Neutrophil (primary cell): ENCODE data around the gene RSAD1.
A peak's percentile ranks its signal among the peaks of the same experiment; 100 is the strongest.

ENCODE experiments used
- H3K27ac ChIP-seq: fragments of 200-600 bp; sonication (generic); 2 replicates; pipeline ENCODE4 v1.5.1; 2016; ENCODE audit warnings: mild to moderate bottlenecking, moderate library complexity
- H3K27me3 ChIP-seq: fragments of 200-600 bp; sonication (generic); 2 replicates; pipeline ENCODE4 v1.6.0; 2016; ENCODE audit warnings: mild to moderate bottlenecking
- H3K36me3 ChIP-seq: fragments of 200-600 bp; sonication (generic); 2 replicates; pipeline ENCODE4 v1.5.1; 2017
- H3K4me1 ChIP-seq, 2 experiments: fragments of 200-600 bp in 1 of 2; sonication (generic) in 1 of 2; 1 replicate in 1 of 2; 2 replicates in 1 of 2; pipeline versions ENCODE4 v1.5.1 to v1.6.1; 2013 to 2016; ENCODE audit warnings: low read depth in 1 of 2, low read length in 1 of 2, mild to moderate bottlenecking in 1 of 2, moderate library complexity in 1 of 2; ENCODE audit not compliant: control insufficient read depth in 1 of 2, insufficient read depth in 1 of 2
- H3K4me3 ChIP-seq, 2 experiments: fragments of 200-600 bp in 1 of 2; sonication (generic) in 1 of 2; 1 replicate in 1 of 2; 2 replicates in 1 of 2; pipeline ENCODE4 v1.5.1; 2013 to 2016; ENCODE audit warnings: low read depth in 1 of 2, low read length in 1 of 2, mild to moderate bottlenecking in 1 of 2, moderate library complexity in 1 of 2
- H3K9me3 ChIP-seq: fragments of 200-600 bp; sonication (generic); 2 replicates; pipeline ENCODE4 v1.5.1; 2016
- TF ChIP-seq, protein P1 (sequence below): fragments of 200-600 bp; sonication (generic); IDR thresholded peaks from 2 replicates; pipeline ENCODE4 v1.5.1; 2016; ENCODE audit warnings: antibody characterized with exemption

Gene RSAD1

DNA sequence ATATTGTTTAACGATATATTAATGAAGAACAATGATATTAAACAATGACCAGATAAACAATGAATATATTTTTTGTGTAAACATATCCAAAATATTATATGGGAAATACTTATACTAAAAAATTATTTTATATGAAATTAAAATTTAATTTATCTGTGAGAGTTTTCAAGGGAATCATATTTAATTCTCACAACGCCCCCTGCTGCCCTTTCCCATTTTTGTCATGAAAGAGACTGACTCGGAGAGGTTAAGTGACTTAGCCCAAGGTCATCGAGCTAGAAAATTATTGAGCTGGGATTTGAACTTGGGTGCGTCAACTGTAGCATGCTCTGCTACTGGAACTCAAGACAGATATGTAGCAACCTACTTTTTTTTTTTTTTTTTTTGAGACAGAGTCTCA lies 22.4 kb downstream of the RSAD1 start:
- Histone ChIP-seq H3K4me3 (no peak overlapping the region), H3K27ac (no peak overlapping the region)
- TF ChIP-seq, protein P1, sequence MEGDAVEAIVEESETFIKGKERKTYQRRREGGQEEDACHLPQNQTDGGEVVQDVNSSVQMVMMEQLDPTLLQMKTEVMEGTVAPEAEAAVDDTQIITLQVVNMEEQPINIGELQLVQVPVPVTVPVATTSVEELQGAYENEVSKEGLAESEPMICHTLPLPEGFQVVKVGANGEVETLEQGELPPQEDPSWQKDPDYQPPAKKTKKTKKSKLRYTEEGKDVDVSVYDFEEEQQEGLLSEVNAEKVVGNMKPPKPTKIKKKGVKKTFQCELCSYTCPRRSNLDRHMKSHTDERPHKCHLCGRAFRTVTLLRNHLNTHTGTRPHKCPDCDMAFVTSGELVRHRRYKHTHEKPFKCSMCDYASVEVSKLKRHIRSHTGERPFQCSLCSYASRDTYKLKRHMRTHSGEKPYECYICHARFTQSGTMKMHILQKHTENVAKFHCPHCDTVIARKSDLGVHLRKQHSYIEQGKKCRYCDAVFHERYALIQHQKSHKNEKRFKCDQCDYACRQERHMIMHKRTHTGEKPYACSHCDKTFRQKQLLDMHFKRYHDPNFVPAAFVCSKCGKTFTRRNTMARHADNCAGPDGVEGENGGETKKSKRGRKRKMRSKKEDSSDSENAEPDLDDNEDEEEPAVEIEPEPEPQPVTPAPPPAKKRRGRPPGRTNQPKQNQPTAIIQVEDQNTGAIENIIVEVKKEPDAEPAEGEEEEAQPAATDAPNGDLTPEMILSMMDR = no peak

DNA sequence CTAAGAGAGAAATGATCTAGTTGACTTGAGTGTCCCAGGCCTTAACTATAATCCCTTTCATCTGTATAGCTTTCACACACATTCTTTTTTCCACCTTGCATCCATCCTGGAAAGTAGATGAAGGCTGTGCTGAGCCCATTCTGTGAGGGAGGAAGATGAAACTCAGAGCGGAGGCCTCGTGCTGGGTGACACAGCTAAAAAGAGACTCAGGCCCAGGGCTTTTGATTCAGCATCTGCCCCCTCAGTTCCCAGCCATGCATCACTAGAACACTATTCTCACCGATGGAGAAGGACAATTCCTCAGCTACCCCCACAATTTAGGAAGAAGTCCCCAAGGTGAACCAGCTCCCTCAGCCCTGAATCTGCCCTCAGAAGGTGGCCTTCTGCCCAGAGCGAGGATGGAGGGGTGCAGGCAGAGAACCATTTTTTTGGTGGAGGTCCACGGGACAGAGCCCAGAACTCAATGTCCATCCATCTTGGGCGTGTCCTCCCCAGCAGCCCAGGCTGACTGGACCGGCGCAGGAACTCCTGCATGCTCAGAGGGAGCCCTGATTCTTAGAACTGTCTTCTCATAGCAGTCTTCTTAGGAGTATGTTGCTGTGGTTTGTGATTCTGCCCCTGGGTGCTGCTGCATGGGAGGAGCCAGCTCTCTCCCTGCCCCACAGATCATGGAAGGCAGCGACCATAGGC lies 23.8 kb downstream of the RSAD1 start:
- Histone ChIP-seq H3K27ac (no peak overlapping the region), H3K4me1 (peaks cover 0 to 6% of the 10 kb centered on the region in 2 experiments), H3K36me3 (no peaks in the 10 kb centered on the region), H3K4me3 (no peak overlapping the region), H3K9me3 (no peaks in the 10 kb centered on the region), H3K27me3 (peaks cover 13% of the 10 kb centered on the region)
- TF ChIP-seq, protein P1 = no peak

More for the DNA sequence above, 22.4 kb downstream of the RSAD1 start:
- Histone ChIP-seq H3K9me3 (no peaks in the 10 kb centered on the region), H3K27me3 (peaks cover 13% of the 10 kb centered on the region), H3K36me3 (no peaks in the 10 kb centered on the region), H3K4me1 (peaks cover 0 to 6% of the 10 kb centered on the region in 2 experiments)

DNA sequence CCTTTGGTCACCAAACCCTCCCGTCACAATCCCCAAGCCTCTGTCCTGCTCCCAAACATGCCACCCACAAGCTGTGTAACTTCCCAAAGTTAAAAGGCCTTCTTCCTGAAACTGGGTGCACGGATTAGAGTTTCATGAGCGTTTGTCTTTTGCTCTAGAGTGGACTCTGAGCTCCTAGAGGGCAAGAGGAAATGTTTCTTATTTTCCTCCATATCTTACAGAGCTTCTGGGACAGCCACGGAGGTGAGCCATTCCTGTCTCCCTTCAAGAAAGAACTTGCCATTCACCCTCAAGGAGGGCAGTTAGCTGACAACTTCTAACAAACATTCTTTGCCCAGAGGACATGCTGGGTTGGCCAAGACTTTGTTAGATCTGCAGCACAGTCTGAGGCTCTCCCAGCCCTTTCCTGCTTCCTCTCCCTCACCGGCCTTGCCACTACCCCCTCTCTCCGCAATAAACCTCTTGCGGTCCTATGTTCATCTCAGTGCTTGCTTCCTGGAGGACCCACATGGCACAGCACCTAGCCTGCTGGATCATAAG lies 27.0 kb downstream of the RSAD1 start:
- no peak overlapping the region for H3K4me3 ChIP-seq
- H3K27me3 ChIP-seq = peaks cover 17% of the 10 kb centered on the region
- H3K4me1 ChIP-seq = peaks cover 7 to 13% of the 10 kb centered on the region in 2 experiments
- H3K36me3 ChIP-seq = no peaks in the 10 kb centered on the region
- H3K9me3 ChIP-seq = no peaks in the 10 kb centered on the region
- H3K27ac ChIP-seq = no peak overlapping the region
- TF ChIP-seq, protein P1 = no peak

DNA sequence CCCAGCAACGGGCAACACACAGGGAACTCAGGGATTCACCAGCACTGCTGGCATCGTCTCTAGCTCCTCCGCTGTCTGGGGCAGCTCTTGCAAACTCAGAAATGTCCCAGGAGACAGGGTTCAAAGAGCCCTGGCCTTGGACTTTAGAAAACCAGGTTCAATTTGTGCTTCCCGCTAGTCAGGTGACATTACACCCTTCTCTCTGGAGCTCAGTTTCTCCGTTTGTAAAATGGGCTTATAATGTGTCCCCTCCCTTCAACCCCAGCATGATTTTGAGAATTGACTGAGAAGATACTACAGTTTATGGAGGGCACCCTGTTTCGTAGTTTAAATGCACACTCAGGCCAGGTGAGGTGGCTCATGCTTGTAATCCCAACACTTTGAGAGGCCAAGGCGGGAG lies 27.6 kb downstream of the RSAD1 start:
- no peak overlapping the region for H3K4me3 ChIP-seq
- peaks cover 17% of the 10 kb centered on the region for H3K27me3 ChIP-seq
- TF ChIP-seq, protein P1 = no peak
- no peaks in the 10 kb centered on the region for H3K9me3 ChIP-seq
- no peaks in the 10 kb centered on the region for H3K36me3 ChIP-seq
- peaks cover 7 to 13% of the 10 kb centered on the region in 2 experiments for H3K4me1 ChIP-seq
- H3K27ac ChIP-seq = no peak overlapping the region

DNA sequence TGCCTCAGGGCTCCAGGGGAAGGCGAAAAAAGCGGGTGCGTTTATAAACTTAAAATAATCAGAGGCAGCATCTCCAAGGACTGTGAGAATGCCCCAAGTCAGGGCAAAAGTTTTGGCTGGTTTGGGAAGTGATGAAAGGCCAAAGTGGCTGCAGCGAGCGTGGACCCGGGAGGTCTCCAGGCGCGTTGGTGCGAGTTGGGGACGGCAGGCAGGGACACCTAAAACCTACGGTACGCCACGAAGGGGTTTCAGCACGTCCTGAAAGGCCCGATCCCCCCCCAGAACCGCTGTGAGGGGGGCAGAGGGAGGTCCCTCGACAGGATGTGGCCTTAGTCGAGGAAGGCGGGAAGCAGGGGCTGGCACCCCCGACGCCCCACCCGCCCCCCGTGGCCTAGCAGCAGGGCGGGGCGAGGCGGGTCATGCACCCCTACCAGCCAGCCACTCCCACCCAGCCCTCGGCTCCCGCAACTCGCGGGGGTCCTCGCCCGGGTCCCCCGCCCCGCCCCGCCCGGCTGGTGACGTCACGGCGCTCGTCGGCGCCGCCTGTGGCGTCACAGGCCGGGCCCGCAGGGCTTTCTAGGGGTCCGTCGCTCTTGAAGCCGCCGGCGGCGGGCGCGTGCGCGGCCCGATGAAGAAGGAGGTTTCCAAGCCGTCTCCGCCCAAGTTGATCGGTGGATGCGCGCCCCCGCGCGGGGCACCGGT lies 29.4 kb downstream of the RSAD1 start, which contains the start of gene MYCBPAP:
TSS of gene MYCBPAP (plus strand) at position 569 of the 702 bp plus-strand sequence. CDS start 236 bp downstream, outside the sequence.
- H3K4me1 ChIP-seq = peaks cover 7 to 13% of the 10 kb centered on the region in 2 experiments
- TF ChIP-seq, protein P1 = peak; percentile 14
- no peaks in the 10 kb centered on the region for H3K9me3 ChIP-seq
- peaks cover 14% of the 10 kb centered on the region for H3K27me3 ChIP-seq
- H3K27ac ChIP-seq = peak within 1 kb of the TSS; percentile 11
- peak within 1 kb of the TSS; percentile 70 to 80 for H3K4me3 ChIP-seq
- no peaks in the 10 kb centered on the region for H3K36me3 ChIP-seq
